IMR-90 (cell line): ENCODE data around the gene SLF1.

ENCODE experiments used
- CEBPB ChIP-seq: IDR thresholded peaks from 2 replicates; pipeline ENCODE4 v1.6.1; 2012; ENCODE audit warnings: low read depth, low read length, improper control_type of control experiment
- CHD1 ChIP-seq: IDR thresholded peaks from 2 replicates; pipeline ENCODE4 v1.6.1; 2012; ENCODE audit warnings: low read depth, low read length, improper control_type of control experiment
- CTCF ChIP-seq: conservative IDR thresholded peaks from 2 replicates; pipeline ENCODE4 v1.5.1; 2012; ENCODE audit warnings: mild to moderate bottlenecking, low read depth, low read length, improper control_type of control experiment
- FOS ChIP-seq: fragments of 150-350 bp; IDR thresholded peaks from 2 replicates; pipeline ENCODE4 v1.6.1; 2016; ENCODE audit warnings: low read depth, low read length
- MAZ ChIP-seq: IDR thresholded peaks from 2 replicates; pipeline ENCODE4 v1.6.1; 2012; ENCODE audit warnings: low read depth, mild to moderate bottlenecking, low read length, improper control_type of control experiment, moderate library complexity, borderline replicate concordance
- POLR2A ChIP-seq: IDR thresholded peaks from 2 replicates; pipeline ENCODE4 v1.6.1; 2012; ENCODE audit warnings: mild to moderate bottlenecking, low read depth, low read length
- RAD21 ChIP-seq: IDR thresholded peaks from 2 replicates; pipeline ENCODE4 v1.6.1; 2012; ENCODE audit warnings: low read length, improper control_type of control experiment
- RCOR1 ChIP-seq: IDR thresholded peaks from 2 replicates; pipeline ENCODE4 v1.6.1; 2012; ENCODE audit warnings: mild to moderate bottlenecking, low read length, improper control_type of control experiment; ENCODE audit not compliant: insufficient replicate concordance
- RFX5 ChIP-seq: IDR thresholded peaks from 2 replicates; pipeline ENCODE4 v1.8.0; 2012; ENCODE audit warnings: low read depth, mild to moderate bottlenecking, low read length, moderate library complexity
- SMC3 ChIP-seq: fragments of 150-350 bp; IDR thresholded peaks from 2 replicates; pipeline ENCODE4 v1.6.1; 2016; ENCODE audit warnings: low read depth, mild to moderate bottlenecking, antibody characterized with exemption, low read length, moderate library complexity
- USF2 ChIP-seq: fragments of 150-350 bp; IDR thresholded peaks from 2 replicates; pipeline ENCODE4 v1.6.1; 2017; ENCODE audit warnings: mild to moderate bottlenecking, antibody characterized with exemption, low read length, low read depth

- no peak for TF ChIP-seq RAD21
- TF ChIP-seq CHD1, result no peak
- no peak for TF ChIP-seq CTCF
- TF ChIP-seq CEBPB, result peak; percentile 63
- no peak for TF ChIP-seq POLR2A
- TF ChIP-seq SMC3, result no peak
- TF ChIP-seq MAZ, result no peak
- TF ChIP-seq FOS, result no peak
- TF ChIP-seq RCOR1, result no peak
- TF ChIP-seq RFX5, result no peak
- no peak for TF ChIP-seq USF2
Measured at GRCh38 chr5:94620256-94620655, 1.8 kb downstream of the SLF1 start.
